GM12878 (cell line): ENCODE measurements around the gene ANO10. TPM values are rescaled to one million over a fixed set of nuclear protein-coding genes. Genes with fewer than 3 reads are reported as not detected.

Source experiments
- ATAC-seq: fragments of 200-7000 bp; cut with Tn5 transposase; 3 replicates; pipeline ENCODE4 v1.9.1; 2020; ENCODE audit warnings: mild to moderate bottlenecking, moderate library complexity
- BruUV-seq: library from RNA; stranded (reverse); fragments of 400-500 nt; replicated peaks from 2 replicates; lab custom pipeline; 2021; lab: Mats Ljungman, UMichigan
- CTCF ChIA-PET: fragments of 300-600 bp; sonication (Branson Sonifier 250); formaldehyde crosslinking; extraction: SDS; loops from one replicate; lab custom pipeline; 2021; ENCODE audit warnings: inconsistent platforms; lab: Yijun Ruan, JAX
- POLR2A ChIA-PET: fragments of 350-600 bp; formaldehyde crosslinking; extraction: SDS; loops from one replicate; lab custom pipeline; 2021; ENCODE audit warnings: inconsistent platforms; lab: Charles Lee
- RAD21 ChIA-PET: fragments of 300-600 bp; sonication (Branson Sonifier 250); formaldehyde crosslinking; loops from one replicate; lab custom pipeline; 2023; ENCODE audit warnings: antibody characterized with exemption; ENCODE audit not compliant: unreplicated experiment; lab: Charles Lee
- SMC1A ChIA-PET: fragments of 300-600 bp; sonication (Branson Sonifier 250); formaldehyde crosslinking; loops from one replicate; lab custom pipeline; 2023; ENCODE audit not compliant: unreplicated experiment, uncharacterized antibody; lab: Charles Lee
- DNase-seq: peaks from one replicate; pipeline ENCODE4 v3.0.0-alpha.2; 2011; ENCODE audit warnings: low read depth, low spot score
- FAIRE-seq: peaks from 3 replicates; lab custom pipeline; 2011; peaks lifted over from hg19 to GRCh38; lab: Jason Lieb, UNC
- H2AFZ ChIP-seq: 2 replicates; pipeline ENCODE4 v1.6.0; 2011; ENCODE audit warnings: low read depth, low read length, control low read depth; ENCODE audit not compliant: control insufficient read depth
- H3K27ac ChIP-seq: 2 replicates; pipeline ENCODE4 v1.5.1; 2011; ENCODE audit warnings: control low read depth; ENCODE audit not compliant: control insufficient read depth, insufficient read depth
- H3K27me3 ChIP-seq, 2 experiments: replicated peaks in 1 of 2; 2 replicates each; pipeline versions ENCODE4 v1.6.0 to v1.6.1; 2011; ENCODE audit warnings: low read length in 1 of 2; ENCODE audit not compliant: control insufficient read depth in 2 of 2, insufficient read depth in 2 of 2
- H3K36me3 ChIP-seq, 2 experiments: 2 replicates each; pipeline ENCODE4 v1.5.1; 2011; ENCODE audit warnings: low read length in 1 of 2; ENCODE audit not compliant: control insufficient read depth in 2 of 2, insufficient read depth in 2 of 2
- H3K4me1 ChIP-seq: 2 replicates; pipeline ENCODE4 v1.6.1; 2011; ENCODE audit warnings: mild to moderate bottlenecking, low read length, moderate library complexity, mixed read lengths; ENCODE audit not compliant: control insufficient read depth, insufficient read depth
- H3K4me2 ChIP-seq: 2 replicates; pipeline ENCODE4 v1.6.0; 2011; ENCODE audit warnings: control low read depth; ENCODE audit not compliant: control insufficient read depth, insufficient read depth
- H3K4me3 ChIP-seq: fragments of 200-600 bp; sonication (generic); 2 replicates; pipeline ENCODE4 v1.5.1; 2016
- H3K79me2 ChIP-seq: 2 replicates; pipeline ENCODE4 v1.6.0; 2011; ENCODE audit warnings: low read length; ENCODE audit not compliant: control insufficient read depth, insufficient read depth
- H3K9ac ChIP-seq: 2 replicates; pipeline ENCODE4 v1.8.0; 2011; ENCODE audit warnings: low read length, control low read depth, mixed read lengths; ENCODE audit not compliant: control insufficient read depth, insufficient read depth
- H3K9me3 ChIP-seq: replicated peaks from 3 replicates; pipeline ENCODE4 v1.5.1; 2011; ENCODE audit warnings: mild to moderate bottlenecking, low read length; ENCODE audit not compliant: control insufficient read depth, insufficient read depth
- H4K20me1 ChIP-seq: 2 replicates; pipeline ENCODE4 v1.6.0; 2011; ENCODE audit not compliant: control insufficient read depth, insufficient read depth
- BRCA1 ChIP-seq: IDR thresholded peaks from 2 replicates; pipeline ENCODE4 v1.6.1; 2011; ENCODE audit warnings: low read depth, low read length, improper control_type of control experiment
- LARP7 ChIP-seq: fragments of 450-650 bp; IDR thresholded peaks from 2 replicates; pipeline ENCODE4 v1.6.1; 2017; ENCODE audit warnings: mild to moderate bottlenecking
- MTA2 ChIP-seq: fragments of 450-650 bp; IDR thresholded peaks from 2 replicates; pipeline ENCODE4 v1.6.1; 2016; ENCODE audit warnings: low read depth, mild to moderate bottlenecking, moderate library complexity
- MTA3 ChIP-seq: IDR thresholded peaks from 2 replicates; pipeline ENCODE4 v1.6.1; 2012; ENCODE audit warnings: low read length, inconsistent platforms, borderline replicate concordance
- MYC ChIP-seq: IDR thresholded peaks from 2 replicates; pipeline ENCODE4 v1.6.1; 2011; ENCODE audit warnings: mild to moderate bottlenecking, low read length, moderate library complexity, inconsistent platforms; ENCODE audit not compliant: insufficient read depth, insufficient replicate concordance, insufficient read length, severe bottlenecking
- NR2F1 ChIP-seq: fragments of 450-650 bp; conservative IDR thresholded peaks from 2 replicates; pipeline ENCODE4 v1.6.1; 2017; ENCODE audit warnings: mild to moderate bottlenecking
- POLR2AphosphoS2 ChIP-seq: IDR thresholded peaks from 2 replicates; pipeline ENCODE4 v1.6.1; 2011; ENCODE audit warnings: low read depth, mild to moderate bottlenecking, low read length, improper control_type of control experiment, moderate library complexity
- RBBP5 ChIP-seq: fragments of 200-600 bp; sonication (generic); conservative IDR thresholded peaks from 2 replicates; pipeline ENCODE4 v1.6.1; 2016
- SIN3A ChIP-seq: IDR thresholded peaks from 2 replicates; pipeline ENCODE4 v1.6.1; 2012; ENCODE audit warnings: low read depth, low read length, improper control_type of control experiment
- SMC3 ChIP-seq: IDR thresholded peaks from 2 replicates; pipeline ENCODE4 v1.6.1; 2011; ENCODE audit warnings: low read length, improper control_type of control experiment, borderline replicate concordance
- SRF ChIP-seq, 2 experiments: IDR thresholded peaks; 2 replicates each; pipeline ENCODE4 v1.6.1; 2011; ENCODE audit warnings: low read depth in 2 of 2, low read length in 2 of 2, mild to moderate bottlenecking in 1 of 2, moderate library complexity in 1 of 2
- TBL1XR1 ChIP-seq: IDR thresholded peaks from 2 replicates; pipeline ENCODE4 v1.6.1; 2012; ENCODE audit warnings: low read depth, low read length, improper control_type of control experiment
- ZBED1 ChIP-seq: IDR thresholded peaks from 2 replicates; pipeline ENCODE4 v1.6.1; 2016; ENCODE audit warnings: borderline replicate concordance
- ZSCAN29 ChIP-seq: fragments of 450-650 bp; IDR thresholded peaks from 2 replicates; pipeline ENCODE4 v1.6.1; 2017; ENCODE audit warnings: mild to moderate bottlenecking, moderate library complexity
- WGBS: methylation state at CpG from one replicate; pipeline ENCODE4 v1.1.6; 2016; ENCODE audit warnings: low lambda C conversion rate; ENCODE audit not compliant: insufficient replicate concordance, insufficient coverage; ENCODE audit errors: missing lambda C conversion rate; 5-methylcytosine and 5-hydroxymethylcytosine counted together
- in situ Hi-C: fragments of 300-500 bp; cut with MboI; formaldehyde crosslinking; loops from 9 replicates; pipeline ENCODE4 v1.14.3; 2018; ENCODE audit warnings: mixed read lengths
- intact Hi-C: fragments of 100-400 bp; cut with micrococcal nuclease; formaldehyde crosslinking; loops from one replicate; pipeline ENCODE4 v1.14.2; 2022; ENCODE audit not compliant: unreplicated experiment
- polyA plus RNA-seq, 11 experiments: library from polyadenylated mRNA; depleted of rRNA in 4 of 11; unstranded in 6 of 11; stranded (reverse) in 5 of 11; fragments of >200 nt; fragmentation: Nextera tagmentation in 4 of 11; fragmentation: Illumina TruSeq in 1 of 11; extraction: Ambion mirVana in 4 of 11; extraction: Trizol in 1 of 11; gene quantifications; 1 replicate in 1 of 11; 2 replicates in 10 of 11; pipeline versions ENCODE4 v1.2.1 to v1.2.3, GENCODE V29; 2011 to 2016; ENCODE audit warnings: inconsistent platforms in 2 of 11, missing spikeins in 2 of 11, low read depth in 1 of 11
- total RNA-seq, 4 experiments: library from RNA; depleted of rRNA in 3 of 4; stranded (reverse); fragments of >200 nt in 3 of 4; fragmentation: Illumina TruSeq in 1 of 4; extraction: Trizol in 1 of 4; gene quantifications; 2 replicates each; pipeline versions ENCODE4 v1.2.1 to v1.2.3, GENCODE V29; 2013 to 2021
- TF ChIP-seq, protein P1 (sequence below): fragments of 450-650 bp; IDR thresholded peaks from 2 replicates; pipeline ENCODE4 v1.6.1; 2017; ENCODE audit warnings: antibody characterized with exemption, mild to moderate bottlenecking, moderate library complexity
- TF ChIP-seq, protein P2 (sequence below): IDR thresholded peaks from 2 replicates; pipeline ENCODE4 v1.6.1; 2011; ENCODE audit warnings: borderline replicate concordance, low read depth, mild to moderate bottlenecking, moderate library complexity, mixed read lengths, low read length; ENCODE audit not compliant: insufficient read depth; ENCODE audit errors: extremely low read length

Gene ANO10
- total and polyA plus RNA-seq, 10 of the 15 experiments (the other 5 are each of a cell fraction or from before 2014, with no cell fraction given) = 0.29 to 21.9 (median 1.6) TPM

DNA sequence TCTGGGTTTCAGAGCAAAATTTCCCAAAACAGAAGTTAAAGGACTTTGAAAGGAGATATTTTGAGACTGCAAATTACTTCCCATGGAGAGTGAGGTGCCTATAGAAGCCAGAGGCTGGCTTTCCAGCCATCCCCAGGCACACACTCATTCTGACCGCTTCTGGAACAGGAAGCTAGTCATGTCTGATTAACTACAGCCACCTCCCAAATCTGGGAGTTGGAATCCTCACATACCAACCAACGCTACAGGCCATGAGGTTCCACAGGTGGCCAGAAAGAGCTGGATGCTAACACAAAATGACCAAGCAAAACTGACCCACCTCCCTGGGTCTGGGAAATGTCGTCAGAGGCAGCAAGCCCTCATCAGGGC is 248.3 kb downstream of the ANO10 start (continued):
- TF ChIP-seq RBBP5 = no peak
- no peak for TF ChIP-seq LARP7
- TF ChIP-seq SMC3 = no peak
- TF ChIP-seq MTA2 = no peak
- no peak for TF ChIP-seq SRF (IDR thresholded peaks at IDR 0.05; ENCODE audit: low read depth in 2 of 2, low read length in 2 of 2)
- TF ChIP-seq TBL1XR1 = no peak
- TF ChIP-seq BRCA1 = no peak
- no peak for TF ChIP-seq ZBED1
- TF ChIP-seq MYC = no peak
- TF ChIP-seq, protein P1, sequence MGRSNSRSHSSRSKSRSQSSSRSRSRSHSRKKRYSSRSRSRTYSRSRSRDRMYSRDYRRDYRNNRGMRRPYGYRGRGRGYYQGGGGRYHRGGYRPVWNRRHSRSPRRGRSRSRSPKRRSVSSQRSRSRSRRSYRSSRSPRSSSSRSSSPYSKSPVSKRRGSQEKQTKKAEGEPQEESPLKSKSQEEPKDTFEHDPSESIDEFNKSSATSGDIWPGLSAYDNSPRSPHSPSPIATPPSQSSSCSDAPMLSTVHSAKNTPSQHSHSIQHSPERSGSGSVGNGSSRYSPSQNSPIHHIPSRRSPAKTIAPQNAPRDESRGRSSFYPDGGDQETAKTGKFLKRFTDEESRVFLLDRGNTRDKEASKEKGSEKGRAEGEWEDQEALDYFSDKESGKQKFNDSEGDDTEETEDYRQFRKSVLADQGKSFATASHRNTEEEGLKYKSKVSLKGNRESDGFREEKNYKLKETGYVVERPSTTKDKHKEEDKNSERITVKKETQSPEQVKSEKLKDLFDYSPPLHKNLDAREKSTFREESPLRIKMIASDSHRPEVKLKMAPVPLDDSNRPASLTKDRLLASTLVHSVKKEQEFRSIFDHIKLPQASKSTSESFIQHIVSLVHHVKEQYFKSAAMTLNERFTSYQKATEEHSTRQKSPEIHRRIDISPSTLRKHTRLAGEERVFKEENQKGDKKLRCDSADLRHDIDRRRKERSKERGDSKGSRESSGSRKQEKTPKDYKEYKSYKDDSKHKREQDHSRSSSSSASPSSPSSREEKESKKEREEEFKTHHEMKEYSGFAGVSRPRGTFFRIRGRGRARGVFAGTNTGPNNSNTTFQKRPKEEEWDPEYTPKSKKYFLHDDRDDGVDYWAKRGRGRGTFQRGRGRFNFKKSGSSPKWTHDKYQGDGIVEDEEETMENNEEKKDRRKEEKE = no peak

DNA sequence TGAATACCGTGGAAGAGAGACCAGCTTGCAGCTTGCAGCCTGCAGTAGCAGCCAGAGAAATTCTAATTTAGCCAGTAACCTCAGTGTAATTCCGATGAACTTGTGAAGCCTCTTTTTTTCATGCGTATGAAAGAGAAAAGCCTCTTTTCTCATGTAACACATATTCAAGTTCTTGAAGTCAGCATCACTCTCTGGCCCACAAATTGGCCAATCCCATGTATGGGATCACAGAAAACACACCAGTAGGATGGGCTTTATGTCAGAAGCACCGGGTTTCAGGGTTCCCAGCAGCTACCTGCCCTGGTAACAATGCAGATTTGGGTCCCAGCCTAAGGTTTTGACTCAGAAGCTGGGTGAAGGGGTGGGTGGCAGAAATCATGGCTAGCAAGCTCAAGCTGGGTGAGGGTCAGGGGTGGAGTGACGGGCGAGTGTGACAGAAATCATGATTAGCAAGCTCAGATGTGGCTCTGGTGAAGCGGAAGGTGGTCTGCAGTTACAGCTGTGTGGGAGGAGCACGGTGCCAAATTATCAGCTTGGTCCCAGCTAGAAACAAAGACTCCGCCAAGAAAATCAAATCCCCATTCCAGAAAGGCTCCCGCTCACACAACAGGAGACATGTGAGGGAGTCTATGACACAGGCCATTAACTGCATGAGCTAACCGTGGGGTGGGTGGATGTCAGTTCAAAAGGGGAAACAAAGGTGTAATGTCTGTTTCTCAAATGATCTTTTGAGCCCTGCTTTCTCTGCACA is 248.8 kb downstream of the ANO10 start:
- no peaks in the 10 kb centered on the region; the same call in 1 of the 2 replicates for H4K20me1 ChIP-seq
- H3K27me3 ChIP-seq = peaks cover 0 to 2% of the 10 kb centered on the region in 2 experiments; a peak in 1 of 4 replicates
- H3K27ac ChIP-seq = no peak overlapping the region
- no peaks in the 10 kb centered on the region for H3K4me1 ChIP-seq
- ChIA-PET RAD21 (no interaction called here), SMC1A (interaction anchor here (0.7 to 2.2 kb wide), 3 partner anchors 16 to 211 kb away, joined by 3 to 6 read pairs (median 3); no protein-coding TSS in a partner anchor), CTCF (interaction anchor here (1.2 kb wide), 1 partner anchor 211 kb away, joined by 3 read pairs; no protein-coding TSS in a partner anchor), POLR2A (no interaction called here)
- no peak for ATAC-seq
- 53% methylated on average over 11 of the region's 11 CpGs for WGBS
- intact Hi-C loops (loop anchor here (10.0 kb wide), 1 partner anchor 148 kb away; no protein-coding TSS in a partner anchor), in situ Hi-C loops (loop anchor here (10.0 kb wide), 1 partner anchor 408 kb away; no protein-coding TSS in a partner anchor)
- H3K9me3 ChIP-seq = no peaks in the 10 kb centered on the region
- H3K4me3 ChIP-seq = no peak overlapping the region
- FAIRE-seq = no peak
- no peaks in the 10 kb centered on the region for H3K36me3 ChIP-seq
- no peaks in the 10 kb centered on the region for H3K79me2 ChIP-seq
- H2AFZ ChIP-seq = no peak overlapping the region
- TF ChIP-seq, protein P2, sequence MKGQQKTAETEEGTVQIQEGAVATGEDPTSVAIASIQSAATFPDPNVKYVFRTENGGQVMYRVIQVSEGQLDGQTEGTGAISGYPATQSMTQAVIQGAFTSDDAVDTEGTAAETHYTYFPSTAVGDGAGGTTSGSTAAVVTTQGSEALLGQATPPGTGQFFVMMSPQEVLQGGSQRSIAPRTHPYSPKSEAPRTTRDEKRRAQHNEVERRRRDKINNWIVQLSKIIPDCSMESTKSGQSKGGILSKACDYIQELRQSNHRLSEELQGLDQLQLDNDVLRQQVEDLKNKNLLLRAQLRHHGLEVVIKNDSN = no peak
- TF ChIP-seq ZSCAN29 (no peak), POLR2AphosphoS2 (no peak), SIN3A (no peak), NR2F1 (no peak), MTA3 (no peak)
- BruUV-seq = no TSS peak
- H3K4me2 ChIP-seq = no peak overlapping the region
- H3K9ac ChIP-seq = no peak overlapping the region
- no peak for DNase-seq
